ENCODE measurements around the gene C1QL4. TPM values are rescaled to one million over a fixed set of nuclear protein-coding genes. Genes with fewer than 3 reads are reported as not detected.

Gene C1QL4
- total RNA-seq, 2 donors from 2014 or later: not detected

DNA sequence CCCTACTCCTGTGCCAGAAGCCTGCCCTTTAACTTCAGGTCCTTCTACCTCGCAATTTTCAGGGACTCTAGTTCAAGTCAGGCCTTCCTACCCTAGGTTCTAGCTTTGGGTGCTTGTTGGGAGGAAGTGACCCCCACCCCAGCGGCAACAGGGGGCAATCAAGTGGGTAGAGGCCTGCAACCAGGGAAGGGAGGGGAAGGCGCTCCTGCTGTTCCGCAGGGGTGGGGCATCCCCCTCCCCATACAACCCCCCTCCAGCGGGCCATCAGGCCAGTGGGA, 42.2 kb downstream of the C1QL4 start:
- H3K4me3 ChIP-seq: no peak overlapping the region
- TF ChIP-seq, protein P1, sequence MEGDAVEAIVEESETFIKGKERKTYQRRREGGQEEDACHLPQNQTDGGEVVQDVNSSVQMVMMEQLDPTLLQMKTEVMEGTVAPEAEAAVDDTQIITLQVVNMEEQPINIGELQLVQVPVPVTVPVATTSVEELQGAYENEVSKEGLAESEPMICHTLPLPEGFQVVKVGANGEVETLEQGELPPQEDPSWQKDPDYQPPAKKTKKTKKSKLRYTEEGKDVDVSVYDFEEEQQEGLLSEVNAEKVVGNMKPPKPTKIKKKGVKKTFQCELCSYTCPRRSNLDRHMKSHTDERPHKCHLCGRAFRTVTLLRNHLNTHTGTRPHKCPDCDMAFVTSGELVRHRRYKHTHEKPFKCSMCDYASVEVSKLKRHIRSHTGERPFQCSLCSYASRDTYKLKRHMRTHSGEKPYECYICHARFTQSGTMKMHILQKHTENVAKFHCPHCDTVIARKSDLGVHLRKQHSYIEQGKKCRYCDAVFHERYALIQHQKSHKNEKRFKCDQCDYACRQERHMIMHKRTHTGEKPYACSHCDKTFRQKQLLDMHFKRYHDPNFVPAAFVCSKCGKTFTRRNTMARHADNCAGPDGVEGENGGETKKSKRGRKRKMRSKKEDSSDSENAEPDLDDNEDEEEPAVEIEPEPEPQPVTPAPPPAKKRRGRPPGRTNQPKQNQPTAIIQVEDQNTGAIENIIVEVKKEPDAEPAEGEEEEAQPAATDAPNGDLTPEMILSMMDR (IDR thresholded peaks at IDR 0.05): no peak
- H3K27me3 ChIP-seq: peaks cover 47% of the 10 kb centered on the region

DNA sequence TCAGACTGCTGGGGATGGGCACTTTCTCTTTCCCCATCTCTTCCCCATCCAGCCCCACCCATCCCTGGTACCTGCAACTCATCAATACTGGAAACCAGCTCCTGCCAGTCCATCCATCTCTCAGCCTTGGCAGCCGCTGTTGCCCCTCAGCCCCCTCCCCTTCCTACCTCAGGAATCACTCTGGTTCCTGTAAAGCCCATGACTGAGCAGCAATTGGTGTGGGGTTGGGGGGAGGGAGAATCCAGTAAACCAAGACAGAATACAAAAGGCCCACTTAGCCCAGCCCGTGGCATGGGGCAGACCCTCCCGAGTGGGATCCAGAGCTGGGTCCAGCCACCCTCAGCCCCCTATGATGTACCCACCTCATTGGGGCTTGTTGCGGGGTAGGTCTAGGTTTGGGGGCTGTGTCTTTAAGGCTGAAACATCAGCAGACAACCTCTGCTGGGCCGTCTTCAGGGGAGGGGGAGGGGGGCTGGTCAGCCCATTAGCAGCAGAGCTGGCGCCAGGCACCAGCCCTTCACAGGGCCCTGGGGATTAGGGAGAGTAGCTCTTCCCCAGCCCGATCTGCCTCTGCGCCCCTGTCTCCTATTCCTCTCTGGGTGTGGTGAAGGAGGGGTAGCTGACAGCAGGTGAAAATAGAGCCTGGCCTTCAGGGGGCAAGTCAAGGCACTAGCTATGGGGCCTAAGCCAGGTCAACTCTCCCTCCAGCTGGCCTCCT, 42.7 kb downstream of the C1QL4 start:
- no peaks in the 10 kb centered on the region for H3K36me3 ChIP-seq
- H3K9me3 ChIP-seq: no peaks in the 10 kb centered on the region
- intact Hi-C loops (cut with DNase I): no loop called here
- H3K9ac ChIP-seq (ENCODE audit: low read depth in 2 of 2, low read length in 2 of 2): peak overlapping the region in 1 of 2 donors; percentile 24
- H3K27me3 ChIP-seq: peaks cover 47% of the 10 kb centered on the region
- TF ChIP-seq, protein P1 (IDR thresholded peaks at IDR 0.05): no peak
- peaks cover 12% of the 10 kb centered on the region for H3K4me1 ChIP-seq
- H3K27ac ChIP-seq: no peak overlapping the region
- DNase-seq: no peak
- H3K4me3 ChIP-seq: no peak overlapping the region

More for the DNA sequence above, 42.2 kb downstream of the C1QL4 start:
- no peak for DNase-seq
- H3K9me3 ChIP-seq: no peaks in the 10 kb centered on the region
- intact Hi-C loops (cut with DNase I): no loop called here
- no peak overlapping the region for H3K9ac ChIP-seq (ENCODE audit: low read depth in 2 of 2, low read length in 2 of 2)
- H3K36me3 ChIP-seq: no peaks in the 10 kb centered on the region
- H3K27ac ChIP-seq: no peak overlapping the region
- peaks cover 12% of the 10 kb centered on the region for H3K4me1 ChIP-seq

DNA sequence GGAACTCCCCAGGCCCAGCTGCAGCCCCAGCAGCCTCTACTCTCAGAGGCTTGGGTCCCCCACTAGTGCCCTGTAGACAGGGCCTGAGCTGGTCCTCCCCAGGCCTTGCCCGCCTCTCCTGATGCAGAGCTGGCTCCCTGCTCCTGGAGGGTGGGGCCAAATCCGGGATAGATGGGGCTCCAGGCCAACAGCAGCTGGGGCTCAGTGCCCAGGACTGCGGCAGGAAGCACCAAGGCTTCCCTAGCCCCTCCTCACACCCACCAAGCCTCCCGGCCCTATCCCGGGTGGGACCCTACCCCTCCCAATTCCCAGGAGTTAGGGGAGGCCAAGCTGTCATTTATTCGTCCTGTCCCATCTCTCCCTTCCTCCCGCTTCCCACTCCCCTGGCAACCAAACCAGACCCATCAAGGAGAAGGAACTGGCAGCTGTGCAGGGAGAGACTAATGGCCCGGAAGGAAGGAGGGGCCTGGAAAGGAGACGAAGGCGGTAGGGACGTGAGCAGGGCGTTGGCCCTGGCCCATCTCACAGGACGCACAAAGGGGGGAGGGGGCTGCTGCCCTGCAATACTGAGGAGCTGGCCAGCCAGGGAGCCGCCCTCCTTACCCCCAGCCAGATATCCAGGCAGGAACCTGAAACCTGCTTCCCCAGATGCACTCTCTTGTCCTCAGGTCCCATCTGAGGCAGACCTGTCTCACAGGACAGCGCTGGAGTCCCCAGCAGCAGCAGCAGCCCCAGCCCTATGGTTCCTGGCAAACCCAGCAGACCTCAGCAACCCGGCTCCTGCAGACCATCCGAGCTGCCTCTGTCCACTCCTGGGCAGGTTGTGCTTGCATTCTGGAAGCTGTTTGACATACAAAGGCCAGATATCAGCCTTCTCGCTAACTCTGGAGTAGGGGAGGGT, 43.7 kb downstream of the C1QL4 start:
- TF ChIP-seq, protein P1 (IDR thresholded peaks at IDR 0.05): no peak
- Histone ChIP-seq H3K9me3 (no peaks in the 10 kb centered on the region), H3K4me1 (peaks cover 12% of the 10 kb centered on the region), H3K4me3 (no peak overlapping the region), H3K36me3 (no peaks in the 10 kb centered on the region), H3K9ac (ENCODE audit: low read depth in 2 of 2, low read length in 2 of 2) (no peak overlapping the region), H3K27ac (no peak overlapping the region), H3K27me3 (peaks cover 40% of the 10 kb centered on the region)
- intact Hi-C loops (cut with DNase I): no loop called here
- DNase-seq: peak; percentile 39

DNA sequence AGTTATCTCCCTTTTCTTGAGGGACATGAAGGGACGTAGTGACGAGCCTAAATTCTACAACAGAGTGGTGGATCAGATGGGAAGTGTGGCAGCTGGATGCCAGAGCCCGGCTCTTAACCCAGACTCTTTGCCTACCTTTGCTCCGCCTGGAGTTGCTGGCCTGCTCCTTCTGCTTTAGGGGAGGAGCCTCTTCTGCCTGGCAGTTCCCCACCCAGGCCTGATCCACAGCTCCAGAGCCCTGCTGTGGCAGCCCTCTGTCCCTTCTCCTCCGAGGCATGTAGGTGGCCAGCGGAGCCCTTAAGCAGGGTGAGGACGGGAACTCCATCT, 44.3 kb downstream of the C1QL4 start:
- peaks cover 9% of the 10 kb centered on the region for H3K4me1 ChIP-seq
- H3K9me3 ChIP-seq: no peaks in the 10 kb centered on the region
- no peak for DNase-seq
- intact Hi-C loops (cut with DNase I): no loop called here
- H3K9ac ChIP-seq (ENCODE audit: low read depth in 2 of 2, low read length in 2 of 2): no peak overlapping the region
- H3K4me3 ChIP-seq: no peak overlapping the region
- peaks cover 34% of the 10 kb centered on the region for H3K27me3 ChIP-seq
- H3K36me3 ChIP-seq: no peaks in the 10 kb centered on the region
- TF ChIP-seq, protein P1 (IDR thresholded peaks at IDR 0.05): no peak
- no peak overlapping the region for H3K27ac ChIP-seq

DNA sequence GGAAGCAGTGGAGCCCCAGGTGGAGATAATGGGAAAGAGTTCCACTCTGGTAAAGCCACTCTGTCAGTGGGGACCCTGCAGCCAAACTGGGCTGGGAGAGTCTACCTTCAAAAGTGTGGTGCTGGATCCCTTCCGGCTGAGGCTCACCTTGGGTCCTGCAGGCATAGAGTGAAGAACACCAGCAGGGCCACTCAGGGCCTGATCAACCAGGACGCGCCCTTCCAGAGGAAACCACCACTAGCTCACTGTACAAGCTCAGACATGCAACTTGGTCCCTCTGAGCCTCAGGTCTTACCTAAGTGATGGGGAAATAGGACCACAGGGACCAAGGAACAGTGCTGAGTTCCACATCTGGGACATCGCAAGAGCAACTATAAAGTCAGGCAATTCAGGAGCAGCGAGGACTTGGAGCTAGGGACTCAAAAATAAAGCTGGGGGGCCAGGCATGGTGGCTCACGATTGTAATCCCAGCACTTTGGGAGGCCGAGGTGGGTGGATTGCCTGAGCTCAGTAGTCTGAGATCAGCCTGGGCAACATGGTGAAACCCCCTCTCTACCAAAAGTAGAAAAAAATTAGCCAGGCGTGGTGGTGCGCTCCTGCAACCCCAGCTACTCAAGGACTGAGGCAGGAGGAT, 47.9 kb downstream of the C1QL4 start:
- intact Hi-C loops (cut with DNase I): loop anchor here (2.0 kb wide), 1 partner anchor 50 kb away; no protein-coding TSS in a partner anchor
- Histone ChIP-seq H3K36me3 (no peaks in the 10 kb centered on the region), H3K27me3 (no peaks in the 10 kb centered on the region), H3K4me1 (no peaks in the 10 kb centered on the region), H3K4me3 (no peak overlapping the region), H3K9ac (ENCODE audit: low read depth in 2 of 2, low read length in 2 of 2) (no peak overlapping the region), H3K27ac (no peak overlapping the region), H3K9me3 (no peaks in the 10 kb centered on the region)
- DNase-seq: no peak
- TF ChIP-seq, protein P1 (IDR thresholded peaks at IDR 0.05): no peak

All from colonic mucosa (tissue), 4 donors.